ENCODE results near the gene ADRB1.

The ADRB1 gene

DNA sequence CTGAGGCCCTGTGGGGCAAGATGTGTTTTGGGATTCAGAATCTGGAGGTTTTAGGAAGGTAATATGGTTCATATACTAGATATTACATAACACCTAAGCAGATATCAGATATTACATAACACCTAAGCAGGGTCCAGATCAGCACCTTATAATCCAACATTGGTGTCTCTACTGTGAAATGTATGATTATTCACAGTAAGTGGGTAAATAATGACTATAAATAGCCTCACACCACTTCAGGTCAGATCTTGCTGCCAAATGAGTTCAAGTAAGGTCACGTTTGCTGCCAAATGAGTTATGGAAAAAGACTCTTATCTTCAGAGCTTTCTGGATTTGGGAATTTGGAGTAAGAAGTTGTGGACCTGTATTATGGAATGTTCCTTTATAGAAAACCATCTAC lies 14.6 kb downstream of the ADRB1 start:
- no peak for DNase-seq

DNA sequence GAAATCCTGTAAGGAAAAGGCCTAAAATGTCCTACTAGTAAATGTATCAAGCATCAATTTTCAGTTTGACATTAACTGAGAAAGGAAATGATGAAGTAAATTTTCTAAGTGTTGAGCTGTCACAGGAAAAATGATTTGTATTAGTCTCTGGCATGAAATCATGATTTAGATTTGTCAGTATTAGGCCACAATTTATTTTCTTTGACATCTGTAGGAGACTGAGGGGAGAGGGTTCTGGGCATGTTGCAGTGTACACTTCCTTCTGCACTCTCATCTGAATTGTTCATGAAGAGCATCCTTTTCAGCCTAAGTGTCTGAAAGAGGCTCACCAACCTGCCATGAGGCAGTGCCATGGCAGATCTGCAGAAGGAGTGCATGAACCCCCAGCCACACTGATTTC lies 15.9 kb downstream of the ADRB1 start:
- no peak for DNase-seq

DNA sequence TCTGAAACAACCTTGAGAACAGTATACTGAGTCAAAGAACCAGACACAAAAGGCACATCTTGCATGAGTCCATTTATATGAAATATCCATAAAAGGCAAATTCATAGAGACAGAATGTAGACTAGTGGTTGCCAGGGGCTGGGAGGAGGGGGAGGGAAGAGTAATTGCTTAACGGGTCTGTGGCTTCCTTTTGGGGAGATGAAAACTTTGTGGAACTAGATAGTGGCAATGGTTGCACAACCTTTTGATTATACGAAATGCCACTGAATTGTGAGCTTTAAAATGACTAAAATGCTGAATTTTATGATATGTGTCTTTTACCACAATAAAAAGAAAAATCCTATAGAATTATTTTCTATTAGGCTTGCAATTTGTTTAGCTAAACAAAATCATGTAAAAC lies 16.8 kb downstream of the ADRB1 start:
- DNase-seq, result no peak

DNA sequence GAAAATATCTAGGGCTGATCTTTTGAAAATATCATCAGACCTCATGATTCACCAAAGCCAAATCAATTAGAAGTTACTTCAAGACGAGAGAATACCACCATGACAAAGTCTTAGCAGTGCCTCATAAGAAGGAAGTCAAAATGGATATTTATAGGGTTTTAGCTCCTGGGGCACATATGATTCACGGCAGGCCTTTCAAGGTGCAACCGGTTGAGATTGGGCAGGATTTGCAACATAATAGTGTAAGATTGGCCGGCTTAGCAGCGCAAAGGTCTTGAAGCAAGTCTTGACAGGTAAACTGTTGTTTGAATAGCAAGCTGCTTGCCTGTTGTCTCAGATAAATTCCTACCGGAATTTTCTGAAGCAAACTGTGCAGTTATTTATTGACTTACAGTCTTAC lies 17.5 kb downstream of the ADRB1 start:
- no peak for DNase-seq

DNA sequence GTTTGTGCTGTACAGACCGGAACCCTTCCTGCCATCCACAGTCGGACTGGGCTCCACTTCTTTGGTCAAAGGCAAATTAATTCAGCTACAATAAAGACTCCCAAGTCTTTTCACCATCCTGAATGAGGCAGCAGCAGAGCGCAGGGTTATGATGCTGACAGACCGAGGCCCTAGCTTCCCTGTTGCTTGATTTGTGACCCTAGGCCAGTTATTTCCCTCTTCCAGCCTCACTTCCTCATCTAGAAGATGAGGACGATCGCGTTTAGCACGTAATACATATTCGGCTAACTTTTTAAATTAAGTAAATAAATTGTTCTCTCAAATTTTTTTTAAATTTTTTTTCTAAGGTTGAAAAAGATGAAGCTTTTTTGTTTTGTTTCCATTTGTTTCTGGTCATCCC lies 18.1 kb downstream of the ADRB1 start:
- DNase-seq, result no peak

DNA sequence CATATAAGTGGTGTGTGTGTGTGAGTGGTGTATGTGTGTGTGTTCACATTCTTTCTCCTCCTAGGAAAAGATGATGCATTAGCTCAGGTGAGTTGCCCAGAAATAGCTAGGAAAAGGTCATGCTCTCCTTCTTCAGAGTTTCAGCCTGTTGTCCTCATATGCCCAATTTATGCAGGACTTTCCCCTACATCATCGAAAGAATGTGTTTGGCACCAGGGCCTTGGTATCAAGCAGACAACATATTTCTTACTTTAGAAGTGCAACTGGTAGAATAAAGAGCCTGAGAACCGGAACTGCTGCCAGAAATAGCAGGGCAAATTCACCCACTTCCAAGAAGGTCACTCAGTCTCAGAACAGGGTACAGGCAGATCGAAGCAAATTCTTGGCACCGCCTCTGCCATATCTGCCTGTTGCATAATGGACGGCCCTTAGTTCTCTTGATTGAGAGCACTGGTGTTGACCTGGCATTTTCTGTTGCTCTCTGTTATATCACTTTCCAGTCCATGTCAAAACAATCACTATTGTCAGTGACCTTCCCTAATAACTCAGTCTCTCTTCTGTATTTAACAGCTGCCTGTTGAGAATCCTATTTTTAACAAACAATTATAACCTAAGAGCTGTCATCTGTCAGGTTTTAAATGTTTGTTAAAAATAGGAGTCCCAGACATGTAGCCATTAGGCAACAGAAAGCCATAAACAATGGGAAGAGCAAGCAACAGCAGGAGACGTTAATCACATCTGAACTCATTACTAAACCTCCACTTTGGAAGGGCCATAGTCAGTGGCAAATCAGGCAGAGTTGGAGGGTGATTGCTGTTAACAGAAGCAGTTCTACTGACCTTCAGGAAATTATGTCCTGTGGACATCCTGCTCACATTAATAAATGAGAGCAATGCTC lies 20.7 kb downstream of the ADRB1 start:
- DNase-seq, result no peak

DNA sequence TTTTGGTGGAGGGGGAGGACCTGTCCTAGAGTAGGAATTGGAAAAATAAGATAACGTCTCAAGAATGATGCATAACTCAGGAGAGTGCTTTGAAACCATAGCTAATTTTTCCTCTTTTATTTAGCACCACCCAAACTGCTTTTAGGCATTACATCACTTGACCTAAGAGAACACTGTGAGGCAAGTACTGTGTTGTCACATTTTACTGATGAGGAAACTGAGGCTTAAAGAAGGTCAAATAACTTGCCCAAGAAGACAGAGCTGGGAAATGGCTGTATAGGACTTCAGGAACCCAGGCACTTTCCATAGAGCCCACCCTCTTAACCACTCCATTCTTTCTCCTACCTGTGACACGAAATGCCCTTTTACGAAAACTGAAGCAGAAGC lies 21.4 kb downstream of the ADRB1 start:
- DNase-seq, result no peak

DNA sequence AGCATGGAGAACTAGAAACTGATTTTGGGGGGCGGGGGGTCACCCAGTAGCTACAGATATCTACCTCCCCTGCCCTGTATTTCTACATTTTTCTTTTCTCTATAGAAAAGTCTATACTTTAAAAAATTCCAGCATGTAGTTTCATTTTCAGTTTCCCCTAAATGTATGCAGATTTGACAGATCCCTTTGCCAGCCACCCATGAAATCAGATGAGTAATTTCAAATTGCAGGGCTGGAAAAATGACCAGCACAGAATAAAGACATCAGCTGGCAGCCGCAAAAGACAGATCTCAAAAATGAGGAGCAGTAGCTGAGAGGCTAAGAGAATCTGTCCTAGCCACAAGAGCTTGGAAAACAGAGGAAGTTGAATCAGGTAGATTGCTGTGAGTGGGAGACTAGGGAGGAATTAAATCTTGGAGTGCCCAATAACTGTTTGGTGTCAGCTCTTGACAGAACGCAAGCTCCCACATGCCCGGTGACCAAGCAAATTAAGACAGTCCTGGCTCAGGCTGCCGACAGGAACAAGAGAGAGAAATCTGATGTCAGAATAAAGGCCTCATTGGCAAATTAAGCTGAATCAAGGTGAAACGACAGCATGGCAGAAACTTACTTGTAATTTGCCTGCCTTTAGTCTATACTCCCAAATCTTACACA lies 24.5 kb downstream of the ADRB1 start:
- no peak for DNase-seq

DNA sequence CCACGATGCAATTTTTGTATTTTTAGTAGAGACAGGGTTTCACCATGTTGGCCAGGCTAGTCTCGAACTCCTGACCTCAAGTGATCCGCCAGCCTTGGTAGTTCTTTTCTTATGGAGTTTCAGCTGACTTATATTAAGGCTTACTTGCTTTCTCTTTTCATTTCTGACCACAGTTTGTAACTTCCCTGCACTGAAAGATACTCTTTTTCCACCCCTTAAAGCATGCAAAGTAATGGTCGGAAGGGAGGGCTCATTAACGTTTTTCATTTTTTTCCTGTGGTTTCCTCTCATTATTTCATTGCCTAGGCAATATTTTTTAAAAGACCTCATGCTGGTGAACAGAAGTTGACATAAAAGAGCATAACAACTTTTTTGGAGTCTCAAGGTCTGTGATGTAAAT lies 27.0 kb downstream of the ADRB1 start:
- no peak for DNase-seq

DNA sequence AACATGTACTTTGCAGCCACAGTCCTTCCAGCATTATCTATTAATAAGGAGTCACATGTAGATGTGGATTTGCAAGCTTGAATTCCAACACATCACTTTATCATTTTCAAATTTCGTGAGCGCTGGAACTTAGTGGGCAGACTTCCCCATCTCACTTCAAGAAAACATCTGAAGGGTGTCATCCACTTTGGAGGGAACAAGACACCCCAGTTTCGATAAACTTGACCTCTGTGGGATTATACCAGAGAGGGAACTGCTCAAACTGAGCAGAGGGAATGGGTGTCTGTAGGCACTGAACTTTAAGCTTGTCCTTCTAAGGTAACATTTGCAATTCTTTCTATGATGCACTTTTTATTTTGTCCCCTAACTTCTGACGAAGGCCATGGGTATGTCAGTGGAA lies 27.5 kb downstream of the ADRB1 start:
- no peak for DNase-seq

DNA sequence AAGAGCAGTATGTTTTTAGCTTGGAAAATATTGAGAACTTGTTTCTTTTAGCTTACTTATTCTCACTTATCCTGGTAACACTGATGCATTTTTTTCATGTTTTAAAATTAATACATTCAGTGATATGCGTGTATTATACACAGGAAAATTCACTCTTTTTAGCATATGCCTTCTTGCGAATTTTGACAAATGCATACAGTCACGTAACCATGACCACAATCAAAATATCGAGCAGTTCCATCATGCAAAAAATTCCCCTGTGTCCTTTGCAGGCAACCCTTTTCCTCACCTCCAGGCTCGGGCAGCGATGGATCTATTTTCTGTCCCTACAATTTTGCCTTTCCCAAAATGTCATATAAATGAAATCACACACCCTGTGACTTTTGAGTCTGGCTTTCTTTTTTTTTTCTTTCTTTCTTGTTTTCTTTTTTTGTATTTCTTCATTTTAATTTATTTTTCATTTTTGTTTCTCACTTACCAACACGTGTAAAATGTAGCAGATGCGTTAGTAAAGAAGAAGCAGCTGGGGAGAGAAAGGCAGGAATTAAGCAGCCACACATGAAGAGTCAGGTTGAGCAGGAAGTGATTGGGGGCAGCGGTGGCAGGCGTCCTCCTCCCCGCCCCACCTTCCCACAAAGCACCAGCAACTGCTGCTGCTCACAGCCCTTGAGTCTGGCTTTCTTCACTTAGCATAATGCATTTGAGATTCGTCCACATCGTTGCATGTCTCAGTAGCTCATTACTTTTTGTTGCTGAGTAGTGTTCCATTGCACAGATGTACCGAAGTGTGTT lies 29.9 kb downstream of the ADRB1 start:
- DNase-seq, result no peak

DNA sequence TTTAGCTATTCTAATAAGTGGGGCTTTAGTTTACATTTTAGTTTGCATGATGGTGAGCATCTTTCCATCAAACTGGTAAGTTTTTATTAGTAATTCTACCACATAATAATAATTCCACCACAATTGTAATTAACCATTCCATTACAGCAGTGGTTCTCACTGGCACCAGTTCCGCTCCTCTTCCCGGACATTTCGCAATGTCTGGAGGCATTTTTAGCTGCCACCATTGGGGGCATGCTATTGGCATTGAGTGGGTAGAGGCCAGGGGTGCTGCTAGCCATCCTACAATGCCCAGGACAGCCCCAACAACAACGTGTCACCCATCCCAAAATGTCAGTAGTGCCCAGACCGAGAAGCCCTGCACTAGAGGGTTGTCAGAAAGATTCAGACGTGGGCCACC lies 31.4 kb downstream of the ADRB1 start:
- DNase-seq, result no peak

DNA sequence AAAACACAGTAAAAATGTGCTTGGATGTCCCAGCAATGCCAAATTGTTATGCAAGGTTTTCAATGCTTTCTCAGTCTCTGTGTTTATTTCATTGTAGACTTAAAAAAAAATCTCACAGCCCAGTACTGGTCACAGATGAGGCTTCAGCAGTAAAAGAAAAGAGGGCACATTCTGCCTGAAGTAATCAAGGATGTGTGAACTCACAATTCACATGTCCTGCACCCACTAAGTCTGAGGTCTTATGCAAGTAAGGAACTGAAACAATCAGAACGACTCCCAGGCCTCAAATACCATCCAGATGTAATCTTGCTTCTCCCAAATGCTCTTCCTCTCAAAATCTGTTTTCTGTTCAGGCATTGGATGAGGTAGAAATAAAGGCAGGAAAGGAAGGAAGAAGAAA lies 33.7 kb downstream of the ADRB1 start:
- DNase-seq, result no peak

DNA sequence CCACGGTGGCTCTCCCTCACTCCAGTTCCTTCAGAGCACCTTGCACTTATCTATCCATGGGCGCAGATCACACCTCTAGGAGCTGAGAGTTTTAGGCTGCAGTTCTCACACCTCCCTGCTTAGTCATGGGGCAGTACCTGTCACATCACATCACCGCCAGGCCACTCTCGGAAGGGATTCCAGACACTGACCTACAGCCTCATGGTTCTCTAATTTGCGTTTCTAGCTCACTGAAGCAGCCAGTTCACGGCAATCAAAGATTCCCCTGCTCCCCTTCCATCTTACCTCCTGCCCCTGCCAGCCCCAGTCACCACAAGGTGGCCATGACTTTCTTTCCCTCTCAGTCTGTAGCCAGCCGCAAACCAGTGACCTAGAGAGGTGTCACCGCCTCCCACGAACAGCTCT lies 34.2 kb downstream of the ADRB1 start:
- no peak for DNase-seq

DNA sequence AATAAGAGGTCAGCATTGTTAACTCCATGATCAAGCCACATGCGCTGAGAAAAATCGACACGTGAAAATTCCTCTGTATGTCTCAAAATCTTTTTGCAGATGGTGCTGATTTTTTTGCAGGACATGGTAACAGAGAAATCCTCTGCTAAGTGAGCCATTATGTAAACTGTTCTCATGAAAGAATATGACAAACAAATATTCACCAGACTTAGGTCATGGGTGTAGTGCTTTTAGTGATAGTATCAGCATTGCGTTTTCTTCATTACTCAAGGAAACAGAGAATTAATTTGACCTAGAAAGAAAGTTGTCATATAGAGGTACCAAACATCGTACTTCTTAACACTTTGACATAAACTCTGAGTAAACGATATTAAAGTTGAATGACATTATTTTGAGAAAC lies 34.7 kb downstream of the ADRB1 start:
- DNase-seq, result no peak

DNA sequence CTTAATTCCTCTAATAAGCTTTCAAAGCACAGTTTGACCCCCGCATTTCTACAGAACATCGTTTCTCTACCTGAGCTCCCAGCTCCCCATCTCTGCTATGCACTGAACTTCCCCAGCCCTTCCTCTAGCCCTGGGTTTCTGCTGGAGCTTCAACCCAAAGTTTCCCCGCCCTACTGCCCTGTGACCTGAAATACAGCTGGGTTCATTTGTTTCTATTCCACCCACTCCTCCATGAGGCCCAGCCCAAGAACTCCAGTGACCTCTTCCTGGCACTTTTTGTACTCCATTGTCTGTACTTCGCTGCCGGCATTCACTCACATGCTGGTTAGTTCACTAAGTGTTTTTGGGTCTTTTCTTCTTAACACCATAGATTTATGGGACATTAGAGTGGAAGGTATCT lies 35.8 kb downstream of the ADRB1 start:
- DNase-seq, result no peak

DNA sequence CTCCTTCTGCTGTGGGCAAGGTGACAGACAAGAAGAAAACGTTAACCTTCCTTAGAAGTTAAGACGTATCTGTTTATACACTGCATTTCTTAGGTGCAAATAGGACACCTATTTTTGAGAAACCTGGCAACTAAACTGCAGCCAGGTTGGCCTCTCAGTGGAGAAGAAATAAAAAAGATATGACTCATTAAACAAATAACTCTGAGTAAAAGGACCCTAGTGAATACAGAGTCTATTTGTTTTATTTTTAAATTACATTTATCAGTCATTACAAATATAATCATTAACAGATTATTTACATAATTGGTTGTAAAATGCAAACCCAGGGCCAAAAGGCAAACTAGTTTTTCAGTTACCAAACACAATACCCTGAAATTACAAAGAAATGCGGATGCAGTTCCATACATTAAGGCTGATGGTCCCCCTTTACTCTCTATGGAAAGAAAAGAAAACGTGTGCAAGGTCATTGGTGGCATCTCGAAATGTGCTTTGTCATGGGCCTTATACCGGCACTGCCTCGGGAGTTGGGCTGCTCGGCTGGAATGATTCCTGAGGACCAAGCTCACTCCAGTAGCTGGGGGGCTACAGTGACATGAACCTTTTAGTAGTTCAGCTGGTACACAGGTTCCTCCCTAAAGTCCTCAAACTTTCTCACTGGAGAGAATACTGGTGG lies 38.4 kb downstream of the ADRB1 start:
- DNase-seq, result no peak

DNA sequence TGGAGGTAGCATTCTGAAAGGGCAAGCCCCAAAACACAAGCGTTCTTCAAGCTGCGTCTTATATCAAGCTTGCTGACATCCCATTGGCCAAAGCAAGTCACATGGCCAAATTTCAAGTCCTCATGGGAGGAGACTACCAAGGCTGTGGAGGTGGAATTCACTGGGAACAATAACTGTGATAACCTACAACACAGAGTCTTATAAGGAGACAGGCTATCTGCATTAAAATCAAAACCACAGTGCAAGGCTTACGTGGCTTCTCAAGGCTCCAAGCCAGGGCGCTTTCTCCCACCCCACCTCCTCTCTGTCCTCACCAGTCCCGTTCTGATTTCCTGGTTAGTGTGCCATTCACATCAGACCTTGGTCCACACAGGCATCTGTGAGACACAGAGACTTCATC lies 39.4 kb downstream of the ADRB1 start:
- DNase-seq, result no peak

DNA sequence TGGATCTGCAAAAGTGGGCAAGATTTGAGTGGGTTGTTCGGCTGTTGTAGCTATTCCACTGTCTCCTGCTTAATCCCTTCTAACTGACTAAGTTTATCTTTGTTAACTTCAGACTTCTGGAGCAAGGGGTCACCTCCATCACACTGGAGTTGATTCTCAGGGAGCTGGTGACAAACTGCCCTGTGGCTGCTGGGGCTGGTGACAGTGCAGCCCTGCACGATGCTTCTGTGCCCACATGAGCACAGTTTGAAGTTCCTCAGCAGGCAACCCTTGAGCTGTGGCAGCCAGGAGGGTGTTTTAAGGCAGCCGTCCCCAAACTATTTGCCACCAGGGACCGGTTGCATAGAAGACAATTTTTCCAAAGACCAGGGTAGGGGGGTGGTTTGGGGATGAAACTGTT lies 40.5 kb downstream of the ADRB1 start:
- no peak for DNase-seq

DNA sequence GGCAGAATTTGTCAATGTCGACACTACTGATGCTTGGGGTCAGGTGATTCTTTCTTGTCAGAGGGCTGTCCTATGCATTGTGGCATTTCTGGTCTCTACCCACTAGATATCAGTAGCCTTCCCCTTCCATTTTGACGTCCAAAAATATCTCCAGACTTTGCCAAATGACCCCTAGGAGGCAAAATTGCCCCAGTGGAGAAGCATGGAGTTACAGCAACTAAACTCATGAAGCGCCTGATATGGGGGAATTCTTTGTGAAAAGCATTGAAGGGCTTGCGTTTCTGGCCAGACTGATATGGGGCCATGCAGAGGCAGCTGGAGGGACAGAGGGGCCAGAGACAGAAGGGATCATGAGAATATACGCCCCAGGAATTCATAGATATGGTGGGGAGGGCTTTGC lies 43.6 kb downstream of the ADRB1 start:
- no peak for DNase-seq

DNA sequence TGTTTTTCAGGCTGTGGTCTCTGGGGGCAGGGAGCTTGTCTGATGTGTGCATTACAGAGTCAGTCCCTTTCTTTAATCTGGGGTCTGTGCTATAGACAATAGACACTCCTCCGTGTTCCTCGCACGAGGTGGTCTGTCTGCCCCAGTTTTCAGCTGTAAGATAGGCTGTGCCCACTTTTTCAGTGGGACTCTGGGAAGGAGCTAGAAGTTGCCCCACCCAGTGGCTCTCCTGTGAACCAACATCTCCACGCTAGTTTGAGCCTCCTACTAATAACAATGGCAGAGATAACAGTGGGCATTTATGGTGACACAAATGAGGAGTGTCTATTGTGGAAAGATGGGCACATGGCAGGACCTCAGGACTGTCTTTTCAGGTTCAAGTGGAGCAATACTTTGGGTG lies 44.0 kb downstream of the ADRB1 start:
- DNase-seq, result no peak

DNA sequence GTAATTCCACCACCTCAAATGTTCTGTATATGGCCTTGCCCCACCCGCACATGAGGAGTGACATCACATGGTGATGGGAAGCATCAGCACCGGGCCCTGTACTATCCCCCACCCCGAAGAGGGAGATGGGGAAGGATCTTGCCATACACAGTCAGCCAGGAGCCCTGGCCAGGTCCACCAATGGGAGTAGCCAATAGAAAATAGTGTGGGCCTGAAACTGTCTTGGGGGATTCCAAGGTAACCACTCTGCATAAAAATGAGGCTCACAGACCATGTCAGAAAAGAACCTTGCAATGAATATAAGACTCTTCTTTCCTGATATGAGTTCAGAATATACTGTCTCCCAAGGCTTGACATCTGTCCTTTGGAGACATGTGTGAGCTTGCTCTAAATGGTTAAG lies 51.1 kb downstream of the ADRB1 start:
- DNase-seq, result no peak

Measured in NCI-H2081 (cell line).